ENCODE measurements around the gene ICOS. TPM values are rescaled to one million over a fixed set of nuclear protein-coding genes. Genes with fewer than 3 reads are reported as not detected.

ICOS gene
- total and polyA plus RNA-seq, 10 of the 15 experiments (the other 5 are each of a cell fraction or from before 2014, with no cell fraction given) = 0.47 to 36.0 (median 0.87) TPM

DNA sequence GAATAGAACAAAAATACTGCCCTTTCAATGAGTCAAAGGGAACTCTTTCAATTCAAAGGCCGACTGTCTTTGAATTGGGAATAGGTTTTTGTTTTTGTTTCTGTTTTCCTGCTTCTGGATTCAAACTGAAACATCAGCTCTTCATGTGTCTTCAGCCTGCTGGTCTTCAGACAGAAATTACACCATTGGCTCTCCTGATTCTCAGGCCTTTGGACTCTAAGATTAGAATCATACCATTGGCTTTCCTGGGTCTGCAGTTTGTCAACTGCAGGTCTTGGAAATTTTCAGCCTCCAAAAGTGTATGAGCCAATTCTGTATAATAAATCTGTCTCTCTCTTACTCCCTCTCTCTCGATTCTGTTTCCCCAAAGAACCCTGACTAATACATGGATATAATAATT, 37.9 kb upstream of the ICOS start (continued):
- TF ChIP-seq BCLAF1 (IDR thresholded peaks at IDR 0.05) = no peak
- TF ChIP-seq SUPT20H (IDR thresholded peaks at IDR 0.05; ENCODE audit: borderline replicate concordance, control insufficient read depth, low read depth, low read length) = no peak
- TF ChIP-seq RCOR1 (conservative IDR thresholded peaks at IDR 0.05; ENCODE audit: low read depth, low read length) = no peak
- no peak for TF ChIP-seq SP1 (IDR thresholded peaks at IDR 0.05; ENCODE audit: low read depth, low read length)
- no peak for TF ChIP-seq ZNF384 (IDR thresholded peaks at IDR 0.05; ENCODE audit: borderline replicate concordance, low read depth, low read length)
- TF ChIP-seq RAD51 (IDR thresholded peaks at IDR 0.05) = no peak
- no peak for TF ChIP-seq ATF3 (IDR thresholded peaks at IDR 0.05; ENCODE audit: borderline replicate concordance, extremely low read depth, low read depth, low read length)

- Histone ChIP-seq H3K79me2 (ENCODE audit: control insufficient read depth, insufficient read depth, low read length) (no peaks in the 10 kb centered on the region), H3K27me3 (replicated peaks in 1 of 2; ENCODE audit: control insufficient read depth in 2 of 2, insufficient read depth in 2 of 2, low read length in 1 of 2) (no peaks in the 10 kb centered on the region; a peak in 1 of 4 replicates), H3K4me2 (ENCODE audit: control insufficient read depth, insufficient read depth) (no peak overlapping the region), H3K36me3 (ENCODE audit: control insufficient read depth in 2 of 2, insufficient read depth in 2 of 2, low read length in 1 of 2) (no peaks in the 10 kb centered on the region), H3K27ac (ENCODE audit: control insufficient read depth, insufficient read depth) (no peak overlapping the region), H4K20me1 (ENCODE audit: control insufficient read depth, insufficient read depth) (no peaks in the 10 kb centered on the region), H3K9ac (ENCODE audit: control insufficient read depth, insufficient read depth, low read length) (no peak overlapping the region), H3K4me3 (no peak overlapping the region), H3K4me1 (ENCODE audit: control insufficient read depth, insufficient read depth, low read length) (no peaks in the 10 kb centered on the region), H2AFZ (ENCODE audit: control insufficient read depth, low read depth, low read length) (no peak overlapping the region), H3K9me3 (replicated peaks; ENCODE audit: control insufficient read depth, insufficient read depth, low read length) (peaks cover 4% of the 10 kb centered on the region; the same call in 2 of the 3 replicates)
- in situ Hi-C loops (cut with MboI) (no loop called here), intact Hi-C loops (cut with micrococcal nuclease; ENCODE audit: unreplicated experiment) (no loop called here)
- CTCF ChIA-PET = no interaction called here
- WGBS (ENCODE audit: insufficient coverage, insufficient replicate concordance, low lambda C conversion rate, missing lambda C conversion rate) = 47% methylated on average over 2 of the region's 2 CpGs
- SMC1A ChIA-PET (ENCODE audit: uncharacterized antibody, unreplicated experiment) = interaction anchor here (0.8 kb wide), 1 partner anchor 21 kb away, joined by 4 read pairs; no protein-coding TSS in a partner anchor
- no peak for ATAC-seq
- no TSS peak for BruUV-seq (replicated peaks)
- DNase-seq (ENCODE audit: low read depth, low spot score) = no peak
- RAD21 ChIA-PET (ENCODE audit: unreplicated experiment) = no interaction called here
- no peak for FAIRE-seq
- POLR2A ChIA-PET = no interaction called here
- TF ChIP-seq NBN (IDR thresholded peaks at IDR 0.05) (no peak), BCL11A (IDR thresholded peaks at IDR 0.05; ENCODE audit: low read depth, low read length) (no peak), NFYB (IDR thresholded peaks at IDR 0.05; ENCODE audit: insufficient read depth, low read depth, low read length) (no peak), ZNF24 (IDR thresholded peaks at IDR 0.05) (no peak), SP1 (IDR thresholded peaks at IDR 0.05; ENCODE audit: low read depth, low read length) (no peak), SMC3 (IDR thresholded peaks at IDR 0.05; ENCODE audit: borderline replicate concordance, low read length) (no peak), ZNF274 (IDR thresholded peaks at IDR 0.05; ENCODE audit: insufficient read depth, insufficient read length) (no peak), ZBTB4 (CRISPR knock-in tag; IDR thresholded peaks at IDR 0.05) (no peak), RCOR1 (conservative IDR thresholded peaks at IDR 0.05; ENCODE audit: low read depth, low read length) (no peak), EGR1 (IDR thresholded peaks at IDR 0.05; ENCODE audit: borderline replicate concordance in 1 of 2, low read depth in 2 of 2, low read length in 2 of 2) (no peak)
- TF ChIP-seq, protein P1, sequence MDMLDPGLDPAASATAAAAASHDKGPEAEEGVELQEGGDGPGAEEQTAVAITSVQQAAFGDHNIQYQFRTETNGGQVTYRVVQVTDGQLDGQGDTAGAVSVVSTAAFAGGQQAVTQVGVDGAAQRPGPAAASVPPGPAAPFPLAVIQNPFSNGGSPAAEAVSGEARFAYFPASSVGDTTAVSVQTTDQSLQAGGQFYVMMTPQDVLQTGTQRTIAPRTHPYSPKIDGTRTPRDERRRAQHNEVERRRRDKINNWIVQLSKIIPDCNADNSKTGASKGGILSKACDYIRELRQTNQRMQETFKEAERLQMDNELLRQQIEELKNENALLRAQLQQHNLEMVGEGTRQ (IDR thresholded peaks at IDR 0.05; ENCODE audit: borderline replicate concordance, low read depth, low read length) = no peak
Observed at GRCh38 chr2:203900253-203900652, 36.3 kb upstream of the ICOS start.

Data from GM12878 (cell line).